ENCODE data around the gene FAM120A.

Gene FAM120A

DNA sequence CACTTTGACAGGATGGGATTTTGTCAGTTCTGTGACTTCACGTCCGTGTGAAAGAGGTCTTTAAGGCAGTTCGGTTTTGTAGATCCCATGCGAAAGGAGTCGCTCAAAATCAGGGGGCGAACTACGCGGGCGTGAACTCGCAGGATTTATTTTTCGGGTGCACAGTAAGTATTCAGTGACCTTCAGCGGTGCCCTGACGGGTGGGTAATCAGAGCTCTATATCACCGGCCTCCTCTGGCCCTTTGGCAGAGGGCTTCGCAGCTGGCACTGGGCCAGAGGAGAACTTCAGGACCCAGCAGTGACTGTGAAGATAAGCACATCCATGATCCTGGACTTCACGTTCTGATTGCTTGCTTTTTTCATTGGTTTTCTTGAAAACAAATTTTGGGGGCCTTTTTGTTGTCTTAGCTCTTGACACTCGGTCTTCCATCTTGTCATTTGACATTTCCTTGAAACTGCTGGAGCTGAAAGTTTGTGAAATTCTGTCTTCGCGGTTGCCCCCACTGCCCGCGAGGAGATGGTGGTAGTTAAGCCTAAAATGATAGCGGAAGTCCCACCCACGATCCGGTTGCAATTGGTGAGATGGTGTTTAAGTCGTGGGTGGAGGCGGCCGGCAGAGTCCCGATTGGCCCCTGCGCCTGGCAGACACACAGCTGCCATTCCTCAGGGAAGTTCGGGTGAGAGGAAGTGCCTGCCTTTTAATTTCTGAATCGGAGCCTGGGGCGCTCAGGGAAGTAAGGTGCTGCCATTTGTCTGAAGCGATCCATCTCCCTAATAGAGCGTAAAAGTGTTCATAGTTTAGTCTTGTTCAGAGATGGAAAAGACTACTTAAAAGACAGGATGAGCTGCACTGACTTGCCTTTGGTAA, 1.8 kb downstream of the FAM120A start, which contains the start of gene FAM120AOS:
TSS of gene FAM120AOS (minus strand) at position 535 of the 868 bp plus-strand sequence. CDS start 872 bp downstream, outside the sequence.
- Histone ChIP-seq H2AFZ (peak within 1 kb of the TSS; percentile 68), H3K27ac (peak within 1 kb of the TSS; percentile 81), H3K4me1 (peaks cover 5% of the 10 kb centered on the region), H3K9ac (no peak within 1 kb of the TSS), H3K79me2 (peaks cover 16% of the 10 kb centered on the region), H3K4me3 (ENCODE audit: low read depth, low read length) (peak within 1 kb of the TSS; percentile 79), H3K4me2 (ENCODE audit: low read length) (peak within 1 kb of the TSS; percentile 93), H3K36me3 (ENCODE audit: control insufficient read depth, insufficient read depth, low read length) (no peaks in the 10 kb centered on the region), H3K27me3 (ENCODE audit: control insufficient read depth, insufficient read depth, low read length) (no peaks in the 10 kb centered on the region), H3K9me3 (ENCODE audit: control insufficient read depth, low read length) (no peaks in the 10 kb centered on the region)
- TF ChIP-seq, protein P1, sequence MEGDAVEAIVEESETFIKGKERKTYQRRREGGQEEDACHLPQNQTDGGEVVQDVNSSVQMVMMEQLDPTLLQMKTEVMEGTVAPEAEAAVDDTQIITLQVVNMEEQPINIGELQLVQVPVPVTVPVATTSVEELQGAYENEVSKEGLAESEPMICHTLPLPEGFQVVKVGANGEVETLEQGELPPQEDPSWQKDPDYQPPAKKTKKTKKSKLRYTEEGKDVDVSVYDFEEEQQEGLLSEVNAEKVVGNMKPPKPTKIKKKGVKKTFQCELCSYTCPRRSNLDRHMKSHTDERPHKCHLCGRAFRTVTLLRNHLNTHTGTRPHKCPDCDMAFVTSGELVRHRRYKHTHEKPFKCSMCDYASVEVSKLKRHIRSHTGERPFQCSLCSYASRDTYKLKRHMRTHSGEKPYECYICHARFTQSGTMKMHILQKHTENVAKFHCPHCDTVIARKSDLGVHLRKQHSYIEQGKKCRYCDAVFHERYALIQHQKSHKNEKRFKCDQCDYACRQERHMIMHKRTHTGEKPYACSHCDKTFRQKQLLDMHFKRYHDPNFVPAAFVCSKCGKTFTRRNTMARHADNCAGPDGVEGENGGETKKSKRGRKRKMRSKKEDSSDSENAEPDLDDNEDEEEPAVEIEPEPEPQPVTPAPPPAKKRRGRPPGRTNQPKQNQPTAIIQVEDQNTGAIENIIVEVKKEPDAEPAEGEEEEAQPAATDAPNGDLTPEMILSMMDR (IDR thresholded peaks at IDR 0.05), result no peak

DNA sequence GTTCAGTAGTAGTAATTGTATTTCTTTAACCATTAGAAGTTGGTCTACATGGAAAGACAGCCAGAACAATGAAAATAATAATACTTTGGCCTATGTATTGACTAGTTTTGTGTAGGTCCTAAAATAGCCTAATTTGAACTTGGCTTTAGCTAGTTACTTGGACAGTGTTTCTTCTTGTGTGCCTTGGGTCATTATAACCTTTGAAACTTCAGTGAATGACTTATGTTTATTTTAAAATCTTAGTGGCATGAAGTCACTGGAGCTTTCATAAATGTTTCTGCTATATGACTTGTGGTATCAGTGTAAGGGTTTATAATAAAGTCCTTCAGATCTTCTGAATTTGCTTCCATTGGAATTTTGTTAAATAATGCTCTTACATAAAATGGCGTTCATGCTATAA, 4.5 kb downstream of the FAM120A start:
- H2AFZ ChIP-seq, result no peak overlapping the region
- H3K27ac ChIP-seq, result no peak overlapping the region
- no peak overlapping the region for H3K4me3 ChIP-seq (ENCODE audit: low read depth, low read length)
- no peaks in the 10 kb centered on the region for H3K27me3 ChIP-seq (ENCODE audit: control insufficient read depth, insufficient read depth, low read length)
- no peak overlapping the region for H3K9ac ChIP-seq
- H3K4me1 ChIP-seq, result peaks cover 8% of the 10 kb centered on the region
- no peaks in the 10 kb centered on the region for H3K36me3 ChIP-seq (ENCODE audit: control insufficient read depth, insufficient read depth, low read length)
- H3K79me2 ChIP-seq, result peaks cover 23% of the 10 kb centered on the region
- TF ChIP-seq, protein P1 (IDR thresholded peaks at IDR 0.05), result no peak
- H3K4me2 ChIP-seq (ENCODE audit: low read length), result no peak overlapping the region
- no peaks in the 10 kb centered on the region for H3K9me3 ChIP-seq (ENCODE audit: control insufficient read depth, low read length)

DNA sequence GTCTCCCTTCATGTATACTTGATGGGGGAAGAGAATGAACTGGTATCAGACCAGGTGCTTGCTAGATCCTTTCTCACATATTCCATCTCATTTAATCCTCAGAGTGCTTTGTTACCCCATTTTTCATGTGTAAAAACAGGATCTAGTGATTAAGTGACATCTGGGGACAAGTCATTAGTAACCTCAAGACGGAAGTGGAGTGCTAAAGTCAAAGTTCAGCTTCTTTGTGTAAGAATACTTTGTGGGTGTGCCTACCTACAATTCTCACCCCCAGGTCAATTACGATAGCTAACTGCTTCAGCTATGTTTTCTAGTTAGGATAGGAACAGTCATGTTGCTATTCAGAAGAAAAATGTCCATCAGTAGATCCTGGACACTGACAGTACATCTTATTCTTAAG, 5.0 kb downstream of the FAM120A start:
- H3K4me1 ChIP-seq, result peaks cover 8% of the 10 kb centered on the region

DNA sequence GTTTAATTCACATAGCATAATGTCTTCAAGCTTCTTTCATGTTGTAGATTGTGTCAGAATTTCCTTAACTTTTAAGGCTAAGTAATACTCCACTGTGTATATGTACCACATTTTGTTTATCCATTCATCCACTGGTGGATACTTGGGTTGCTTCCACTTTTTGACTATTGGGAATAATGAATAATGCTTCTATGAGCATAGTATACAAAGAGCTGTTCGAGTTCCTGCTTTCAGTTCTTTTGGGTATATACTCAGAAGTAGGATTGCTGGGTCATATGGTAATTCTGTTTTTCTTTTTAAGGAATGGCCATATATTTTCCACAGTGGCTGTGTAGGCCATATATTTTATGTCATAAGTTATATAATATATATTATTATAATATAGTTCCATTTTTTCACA, 5.5 kb downstream of the FAM120A start:
- no peaks in the 10 kb centered on the region for H3K9me3 ChIP-seq (ENCODE audit: control insufficient read depth, low read length)
- H3K27me3 ChIP-seq (ENCODE audit: control insufficient read depth, insufficient read depth, low read length), result no peaks in the 10 kb centered on the region
- no peak overlapping the region for H3K4me3 ChIP-seq (ENCODE audit: low read depth, low read length)
- TF ChIP-seq, protein P1 (IDR thresholded peaks at IDR 0.05), result no peak
- H2AFZ ChIP-seq, result no peak overlapping the region
- peaks cover 8% of the 10 kb centered on the region for H3K4me1 ChIP-seq
- H3K79me2 ChIP-seq, result peaks cover 25% of the 10 kb centered on the region
- no peak overlapping the region for H3K27ac ChIP-seq
- no peaks in the 10 kb centered on the region for H3K36me3 ChIP-seq (ENCODE audit: control insufficient read depth, insufficient read depth, low read length)
- H3K9ac ChIP-seq, result no peak overlapping the region
- H3K4me2 ChIP-seq (ENCODE audit: low read length), result no peak overlapping the region

More for the DNA sequence above, 5.0 kb downstream of the FAM120A start:
- Histone ChIP-seq H3K4me3 (ENCODE audit: low read depth, low read length) (no peak overlapping the region), H3K79me2 (peaks cover 23% of the 10 kb centered on the region), H3K36me3 (ENCODE audit: control insufficient read depth, insufficient read depth, low read length) (no peaks in the 10 kb centered on the region), H3K27me3 (ENCODE audit: control insufficient read depth, insufficient read depth, low read length) (no peaks in the 10 kb centered on the region), H3K9me3 (ENCODE audit: control insufficient read depth, low read length) (no peaks in the 10 kb centered on the region), H3K9ac (no peak overlapping the region), H3K4me2 (ENCODE audit: low read length) (no peak overlapping the region), H3K27ac (no peak overlapping the region), H2AFZ (no peak overlapping the region)
- TF ChIP-seq, protein P1 (IDR thresholded peaks at IDR 0.05), result no peak

All from parathyroid adenoma (tissue), 2 donors.